CD4-positive, alpha-beta T cell treated with Interleukin-10 for 1 hour (primary cell): Measurements from ENCODE around the gene NKAP.
A peak's percentile ranks its signal among the peaks of the same experiment; 100 is the strongest.
"Not testable (repeated sequence)": the region's sequence is repeated elsewhere in the genome, so short reads cannot be mapped to it uniquely, and the experiment has no call there.

Experiments
- DNase-seq: peaks from one replicate; pipeline ENCODE4 v3.0.0-alpha.2; 2020

Gene NKAP

DNA sequence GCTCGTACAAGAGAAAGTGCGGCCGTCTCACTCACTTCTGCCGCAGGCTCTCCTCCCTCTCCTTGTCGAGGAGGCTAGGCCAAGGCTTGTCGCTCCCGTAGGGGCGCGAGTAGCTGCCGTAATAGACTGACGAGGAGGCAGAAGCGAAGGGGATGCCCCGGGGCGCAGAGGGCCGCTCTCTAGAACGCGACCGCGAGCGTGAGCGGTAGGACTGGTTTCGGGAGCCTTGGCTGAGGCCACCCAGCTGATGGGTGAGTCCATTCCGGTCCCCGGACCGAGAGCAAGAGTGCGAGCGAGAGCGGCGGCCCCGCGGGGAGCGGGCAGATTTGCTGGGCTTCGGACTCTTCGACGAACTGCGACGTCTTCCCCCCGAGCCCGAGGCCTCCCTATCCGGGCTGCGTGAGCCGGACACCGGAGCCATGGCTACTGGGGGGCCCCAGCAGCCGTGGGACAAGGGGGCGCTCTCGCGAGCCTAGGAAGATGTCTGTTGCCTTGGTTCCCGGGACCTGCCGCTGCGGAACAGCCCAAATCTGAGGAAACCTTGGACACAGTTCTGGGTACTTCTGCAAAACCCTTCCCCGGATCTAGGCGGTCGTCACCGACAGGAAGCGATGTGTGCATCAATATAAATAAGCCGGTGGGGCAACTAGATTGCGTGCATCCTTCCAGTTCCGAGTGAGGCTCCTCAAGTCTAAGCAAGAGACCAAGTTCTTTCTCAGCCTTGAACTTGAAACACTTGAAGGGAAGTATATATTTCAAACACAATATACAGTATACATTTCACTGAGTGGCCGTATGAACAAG is at the start of gene NKAP:
Gene NKAP, minus strand, starts transcription at position 567 of the 804 bp plus-strand sequence. Its CDS starts 146 bp downstream, at position 421.
- DNase-seq, result peak; percentile 88

DNA sequence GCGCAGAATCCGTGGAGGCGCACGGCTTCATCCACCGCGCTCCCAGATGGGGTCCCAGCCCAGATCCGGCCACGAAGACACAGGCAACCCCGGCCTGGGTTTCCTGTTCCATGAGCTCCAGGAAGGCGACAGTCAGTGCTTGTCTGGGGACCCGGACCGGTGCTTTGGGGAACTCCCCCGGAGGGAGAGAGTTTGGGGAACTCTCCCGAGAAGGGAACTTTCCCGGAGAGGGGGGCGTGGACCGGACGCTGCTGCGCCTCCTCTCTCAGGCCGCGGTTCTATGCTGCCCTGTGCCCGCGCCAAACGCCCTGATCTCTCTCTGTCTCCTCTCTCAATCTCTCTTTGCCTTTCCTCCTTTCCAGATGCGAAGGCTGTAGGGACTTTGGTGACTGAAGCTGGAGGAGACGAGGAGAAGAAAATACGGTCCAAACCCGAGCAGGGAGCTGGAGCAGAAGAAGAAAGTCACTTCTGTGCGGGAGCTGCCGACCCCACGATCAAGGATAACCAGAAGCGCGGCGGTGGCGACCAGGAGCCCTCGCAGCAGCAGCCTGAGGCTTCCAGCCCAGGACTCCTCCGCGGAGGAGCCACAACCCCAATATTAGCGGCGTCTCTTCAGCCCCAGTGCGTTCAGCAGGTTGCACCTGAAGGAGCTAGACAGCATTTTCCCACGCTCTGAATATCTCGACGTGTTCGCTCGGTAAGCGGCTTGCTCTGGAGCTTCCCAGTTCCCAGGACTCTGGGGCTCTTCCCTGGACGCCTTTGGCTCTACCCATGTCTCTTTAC is 47.6 kb upstream of the NKAP start:
- no peak for DNase-seq

- no peak for DNase-seq
These were observed 47.0 kb upstream of the NKAP start for GRCh38 chrX:119990556-119991004.

- DNase-seq, result no peak
These were observed 46.5 kb upstream of the NKAP start for GRCh38 chrX:119989905-119990555.

GRCh38 chrX:119986203-119986602 is 42.7 kb upstream of the NKAP start:
- no peak for DNase-seq

GRCh38 chrX:119984652-119985051 is 41.1 kb upstream of the NKAP start:
- DNase-seq, result no peak

GRCh38 chrX:119983494-119983893 is 39.9 kb upstream of the NKAP start:
- DNase-seq, result no peak

DNA sequence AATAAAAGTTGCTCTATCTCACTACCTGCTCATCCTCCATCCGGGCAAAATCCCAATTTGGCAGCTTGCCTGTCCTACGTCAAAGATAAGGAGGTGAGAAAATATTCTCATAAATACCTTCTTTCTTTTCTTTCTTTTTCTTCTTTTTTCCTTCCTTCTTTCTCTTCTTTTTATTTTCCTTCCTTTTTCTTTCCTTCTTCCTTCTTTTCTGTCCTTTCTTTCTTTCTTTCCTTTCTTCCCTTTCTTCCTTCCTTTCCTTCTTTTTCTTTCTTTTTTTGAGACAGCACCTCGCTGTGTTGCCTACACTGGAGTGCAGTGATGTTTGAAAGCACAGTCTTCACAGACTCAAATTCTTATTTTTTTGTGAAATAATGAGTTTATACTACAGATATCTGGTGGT is 38.6 kb upstream of the NKAP start:
- DNase-seq, result no peak

DNA sequence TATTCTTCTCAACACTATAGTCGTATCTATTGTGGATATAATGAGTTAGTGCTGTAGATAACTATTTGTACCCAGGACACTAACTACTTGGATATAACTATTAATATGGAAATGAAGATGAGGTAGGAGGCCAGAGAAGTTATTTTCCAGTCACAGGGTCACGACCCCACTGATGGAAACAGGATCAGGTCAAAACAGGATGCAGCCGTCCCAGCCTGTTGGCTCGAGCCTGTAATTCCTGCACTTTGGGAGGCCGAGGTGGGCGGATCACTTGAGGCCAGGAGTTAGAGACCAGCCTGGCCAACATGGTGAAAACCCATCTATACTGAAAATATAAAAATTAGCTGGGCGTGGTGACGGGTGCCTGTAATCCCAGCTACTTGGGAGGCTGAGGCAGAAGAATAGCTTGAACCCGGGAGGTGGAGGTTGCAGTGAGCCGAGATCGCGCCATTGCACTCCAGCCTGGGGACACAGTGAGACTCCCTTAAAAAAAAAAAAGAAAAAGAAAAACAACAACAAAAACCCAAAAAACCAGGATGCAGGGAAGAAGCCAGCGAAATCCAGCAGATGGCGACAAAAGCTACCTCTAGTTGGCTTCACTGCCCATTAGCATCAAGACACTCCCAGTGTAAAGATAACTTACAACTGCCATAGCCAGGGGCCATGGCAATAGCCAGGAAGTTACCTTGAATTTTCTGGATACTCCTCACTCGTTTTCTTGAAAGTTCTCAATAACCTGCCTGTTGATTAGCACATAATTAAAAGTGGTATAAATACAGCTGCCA is 37.9 kb upstream of the NKAP start:
- DNase-seq, result no peak

DNA sequence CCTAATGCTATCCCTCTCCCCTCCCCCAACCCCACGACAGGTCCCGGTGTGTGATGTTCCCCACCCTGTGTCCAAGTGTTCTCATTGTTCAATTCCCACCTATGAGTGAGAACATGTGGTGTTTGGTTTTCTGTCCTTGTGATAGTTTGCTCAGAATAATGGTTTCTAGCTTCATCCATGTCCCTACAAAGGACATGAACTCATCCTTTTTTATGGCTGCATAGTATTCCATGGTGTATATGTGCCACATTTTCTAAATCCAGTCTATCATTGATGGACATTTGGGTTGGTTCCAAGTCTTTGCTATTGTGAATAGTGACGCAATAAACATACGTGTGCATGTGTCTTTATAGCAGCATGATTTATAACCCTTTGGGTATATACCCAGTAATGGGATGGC is 33.6 kb upstream of the NKAP start:
- DNase-seq, result not testable (repeated sequence)

DNA sequence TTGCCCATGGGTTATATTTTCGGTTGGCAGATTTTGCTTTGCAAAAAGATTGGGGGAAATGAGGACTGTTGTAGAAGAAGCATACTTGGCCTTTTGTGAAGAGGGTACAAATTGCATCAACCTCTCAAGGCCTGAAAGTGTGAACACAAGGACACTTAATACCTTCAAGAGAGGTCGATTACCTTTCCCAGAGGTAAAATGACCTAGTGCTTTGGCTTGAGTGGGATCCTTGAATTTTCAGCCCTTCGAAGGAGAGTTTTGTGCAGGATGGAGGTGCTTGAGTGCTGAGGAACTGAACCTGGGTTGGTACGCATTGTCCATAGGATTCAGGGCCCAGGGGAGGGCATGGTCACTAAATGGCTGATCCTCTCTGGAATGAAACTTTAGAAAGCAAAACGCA is 27.6 kb upstream of the NKAP start:
- DNase-seq, result no peak

DNA sequence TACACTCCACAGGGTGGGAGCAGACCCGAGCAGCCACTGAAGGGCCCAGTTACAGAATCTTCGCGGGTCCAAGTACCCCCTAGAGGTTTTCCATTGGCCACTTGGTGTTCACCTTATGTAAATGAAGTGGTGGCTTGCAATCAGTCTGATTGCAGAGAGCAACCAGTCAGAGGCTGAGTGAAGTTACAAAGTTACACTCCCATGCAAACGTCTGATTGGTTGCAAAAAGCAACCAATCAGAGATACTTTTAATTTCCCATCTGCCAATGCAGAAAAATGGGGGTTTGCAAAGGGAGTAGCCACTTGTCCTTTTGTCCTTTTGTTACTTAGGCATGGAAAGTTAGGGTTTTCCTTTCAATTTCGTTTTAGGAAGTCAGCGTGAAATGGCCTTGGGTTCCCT is 27.0 kb upstream of the NKAP start:
- no peak for DNase-seq

DNA sequence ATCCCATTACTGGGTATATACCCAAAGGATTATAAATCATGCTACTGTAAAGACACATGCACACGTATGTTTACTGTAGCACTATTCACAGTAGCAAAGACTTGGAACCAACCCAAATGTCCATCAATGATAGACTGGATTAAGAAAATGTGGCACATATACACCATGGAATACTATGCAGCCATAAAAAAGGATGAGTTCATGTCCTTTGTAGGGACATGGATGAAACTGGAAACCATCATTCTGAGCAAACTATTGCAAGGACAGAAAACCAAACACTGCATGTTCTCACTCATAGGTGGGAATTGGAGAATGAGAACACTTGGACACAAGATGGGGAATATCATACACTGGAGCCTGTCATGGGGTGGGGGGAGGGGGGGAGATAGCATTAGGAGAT is 23.3 kb upstream of the NKAP start:
- not testable (repeated sequence) for DNase-seq

DNA sequence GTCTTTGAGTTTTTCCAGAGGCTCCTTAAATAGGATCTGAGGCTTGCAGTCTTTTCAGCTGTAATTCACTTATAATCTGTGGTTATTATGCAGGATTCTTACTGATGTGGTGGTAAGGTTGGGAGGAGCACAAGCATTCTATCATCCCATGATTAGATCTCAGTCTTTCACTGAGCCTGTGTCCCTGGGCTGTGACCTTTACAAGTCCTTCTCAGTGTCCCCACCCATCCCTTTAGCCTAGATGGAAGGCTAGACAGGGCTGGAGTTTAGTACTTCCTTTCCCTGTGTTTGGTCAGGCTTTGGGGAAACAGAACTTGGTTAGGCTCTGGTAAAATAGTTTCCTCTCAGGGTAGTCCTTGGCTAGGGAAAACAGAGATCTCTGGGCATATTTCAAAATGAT is 17.1 kb upstream of the NKAP start:
- no peak for DNase-seq

DNA sequence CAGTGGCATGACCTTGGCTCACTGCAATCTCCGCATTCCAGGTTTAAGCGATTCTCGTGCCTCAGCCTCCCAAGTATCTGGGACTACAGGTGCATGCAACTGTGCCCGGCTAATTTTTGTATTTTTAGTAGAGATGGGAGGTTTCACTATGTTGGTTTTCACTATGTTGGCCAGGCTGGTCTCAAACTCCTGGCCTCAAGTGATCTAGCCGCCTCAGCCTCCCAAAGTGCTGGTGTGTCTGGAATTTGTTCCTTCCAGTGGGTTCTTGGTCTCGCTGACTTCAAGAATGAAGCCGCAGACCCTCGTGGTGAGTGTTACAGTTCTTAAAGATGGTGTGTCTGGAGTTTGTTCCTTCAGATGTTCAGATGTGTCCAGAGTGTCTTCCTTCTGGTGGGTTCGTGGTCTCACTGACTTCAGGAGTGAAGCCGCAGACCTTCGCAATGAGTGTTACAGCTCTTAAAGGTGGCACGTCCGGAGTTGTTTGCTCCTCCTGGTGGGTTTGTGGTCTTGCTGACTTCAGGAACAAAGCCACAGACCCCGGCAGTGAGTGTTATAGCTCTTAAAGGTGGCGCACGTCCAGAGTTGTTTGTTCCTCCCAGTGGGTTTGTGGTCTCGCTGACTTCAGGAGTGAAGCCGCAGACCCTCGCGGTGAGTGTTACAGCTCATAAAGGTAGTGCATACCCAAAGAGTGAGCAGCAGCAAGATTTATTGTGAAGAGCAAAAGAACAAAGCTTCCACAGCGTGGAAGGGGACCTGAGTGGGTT is 12.4 kb upstream of the NKAP start:
- DNase-seq, result peak; percentile 38

DNA sequence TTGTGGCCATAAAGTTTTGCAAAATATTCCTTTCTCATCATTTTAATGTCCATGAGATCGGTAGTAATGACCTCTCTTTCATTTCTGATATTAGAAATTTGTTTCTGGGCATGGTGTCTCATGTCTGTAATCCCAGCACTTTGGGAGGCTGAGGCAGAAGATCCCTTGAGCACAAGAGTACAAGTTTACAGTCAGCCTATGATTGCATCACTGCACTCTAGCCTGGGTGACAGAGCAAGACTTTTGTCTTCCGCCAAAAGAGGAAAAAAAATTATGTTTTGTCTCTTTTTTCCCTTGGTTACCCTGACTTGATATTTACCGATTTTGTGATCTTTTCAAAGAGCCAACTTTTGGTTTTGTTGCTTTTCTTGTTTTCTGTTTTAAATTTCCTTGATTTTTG is 10.8 kb upstream of the NKAP start:
- no peak for DNase-seq

GRCh38 chrX:119948381-119948780 is 4.8 kb upstream of the NKAP start:
- no peak for DNase-seq

GRCh38 chrX:119945481-119945880 is 1.9 kb upstream of the NKAP start:
- no peak for DNase-seq

DNA sequence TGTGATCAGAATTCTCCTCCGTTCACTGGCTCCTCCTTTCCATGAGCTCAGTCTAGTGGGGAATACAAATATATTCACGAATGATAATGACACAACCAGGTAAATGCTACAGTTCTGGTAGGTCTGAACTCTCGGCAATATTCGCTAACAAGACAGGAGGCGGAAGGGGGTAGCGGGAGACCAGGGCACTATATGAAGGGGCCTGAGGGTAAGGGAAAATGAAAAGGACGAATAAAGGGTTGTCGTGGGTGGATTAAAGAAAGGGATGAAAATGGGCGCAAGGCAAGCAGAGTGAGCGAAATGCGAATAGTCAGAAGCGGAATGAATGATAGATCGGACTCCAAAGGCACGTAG is 743 bp downstream of the NKAP start:
- peak; percentile 3 for DNase-seq

- DNase-seq, result no peak
These were observed 1.3 kb downstream of the NKAP start for GRCh38 chrX:119942173-119942819.

GRCh38 chrX:119941336-119941735 is 2.2 kb downstream of the NKAP start:
- DNase-seq, result no peak
